Ishikawa (cell line): Measurements from ENCODE around the gene ZNF687.

Experiments used
- CEBPB ChIP-seq: IDR thresholded peaks from 2 replicates; pipeline ENCODE4 v1.6.1; 2012
- EGR1 ChIP-seq: IDR thresholded peaks from 2 replicates; pipeline ENCODE4 v1.6.1; 2012
- EP300 ChIP-seq: IDR thresholded peaks from 2 replicates; pipeline ENCODE4 v1.6.1; 2012; ENCODE audit warnings: borderline replicate concordance
- FOXM1 ChIP-seq: IDR thresholded peaks from 2 replicates; pipeline ENCODE4 v1.6.1; 2012; ENCODE audit warnings: low read depth, borderline replicate concordance
- MAX ChIP-seq: IDR thresholded peaks from 2 replicates; pipeline ENCODE4 v1.6.1; 2012
- NFIC ChIP-seq: IDR thresholded peaks from 2 replicates; pipeline ENCODE4 v1.6.1; 2012
- RAD21 ChIP-seq: IDR thresholded peaks from 2 replicates; pipeline ENCODE4 v1.6.1; 2012; ENCODE audit warnings: low read depth
- TAF1 ChIP-seq: IDR thresholded peaks from 2 replicates; pipeline ENCODE4 v1.6.1; 2012; ENCODE audit warnings: low read depth, mild to moderate bottlenecking
- TCF12 ChIP-seq: IDR thresholded peaks from 2 replicates; pipeline ENCODE4 v1.6.1; 2012; ENCODE audit warnings: low read depth
- TEAD4 ChIP-seq: IDR thresholded peaks from 2 replicates; pipeline ENCODE4 v1.6.1; 2012
- USF1 ChIP-seq: IDR thresholded peaks from 2 replicates; pipeline ENCODE4 v1.6.1; 2012
- YY1 ChIP-seq: IDR thresholded peaks from 2 replicates; pipeline ENCODE4 v1.6.1; 2012; ENCODE audit warnings: low read depth
- ZBTB7A ChIP-seq: IDR thresholded peaks from 2 replicates; pipeline ENCODE4 v1.6.1; 2012; ENCODE audit warnings: low read depth
- TF ChIP-seq, protein P1 (sequence below): IDR thresholded peaks from 2 replicates; pipeline ENCODE4 v1.6.1; 2012; ENCODE audit warnings: low read depth, mild to moderate bottlenecking

DNA sequence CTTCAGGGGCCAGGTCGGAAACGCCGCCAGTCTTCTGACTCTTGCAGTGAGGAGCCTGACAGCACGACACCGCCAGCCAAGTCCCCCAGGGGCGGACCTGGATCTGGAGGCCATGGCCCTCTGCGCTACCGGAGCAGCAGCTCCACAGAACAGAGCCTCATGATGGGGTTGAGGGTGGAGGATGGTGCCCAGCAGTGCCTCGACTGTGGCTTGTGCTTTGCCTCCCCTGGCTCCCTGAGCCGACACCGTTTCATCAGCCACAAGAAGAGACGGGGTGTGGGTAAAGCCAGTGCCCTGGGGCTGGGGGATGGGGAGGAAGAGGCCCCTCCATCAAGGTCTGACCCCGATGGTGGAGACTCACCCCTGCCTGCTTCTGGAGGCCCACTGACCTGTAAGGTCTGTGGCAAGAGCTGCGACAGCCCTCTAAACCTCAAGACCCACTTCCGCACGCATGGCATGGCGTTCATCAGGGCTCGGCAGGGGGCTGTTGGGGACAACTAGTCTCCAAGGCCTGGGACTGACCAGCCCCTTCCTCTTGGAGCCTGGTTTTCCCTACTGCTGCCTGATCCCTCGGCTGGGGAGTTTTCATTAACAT lies 8.7 kb downstream of the ZNF687 start:
- TF ChIP-seq YY1 (no peak), USF1 (no peak), EP300 (no peak), CEBPB (no peak), ZBTB7A (no peak), MAX (no peak), RAD21 (no peak), TCF12 (no peak), TEAD4 (no peak), TAF1 (no peak), FOXM1 (no peak), NFIC (no peak), EGR1 (no peak)
- TF ChIP-seq, protein P1, sequence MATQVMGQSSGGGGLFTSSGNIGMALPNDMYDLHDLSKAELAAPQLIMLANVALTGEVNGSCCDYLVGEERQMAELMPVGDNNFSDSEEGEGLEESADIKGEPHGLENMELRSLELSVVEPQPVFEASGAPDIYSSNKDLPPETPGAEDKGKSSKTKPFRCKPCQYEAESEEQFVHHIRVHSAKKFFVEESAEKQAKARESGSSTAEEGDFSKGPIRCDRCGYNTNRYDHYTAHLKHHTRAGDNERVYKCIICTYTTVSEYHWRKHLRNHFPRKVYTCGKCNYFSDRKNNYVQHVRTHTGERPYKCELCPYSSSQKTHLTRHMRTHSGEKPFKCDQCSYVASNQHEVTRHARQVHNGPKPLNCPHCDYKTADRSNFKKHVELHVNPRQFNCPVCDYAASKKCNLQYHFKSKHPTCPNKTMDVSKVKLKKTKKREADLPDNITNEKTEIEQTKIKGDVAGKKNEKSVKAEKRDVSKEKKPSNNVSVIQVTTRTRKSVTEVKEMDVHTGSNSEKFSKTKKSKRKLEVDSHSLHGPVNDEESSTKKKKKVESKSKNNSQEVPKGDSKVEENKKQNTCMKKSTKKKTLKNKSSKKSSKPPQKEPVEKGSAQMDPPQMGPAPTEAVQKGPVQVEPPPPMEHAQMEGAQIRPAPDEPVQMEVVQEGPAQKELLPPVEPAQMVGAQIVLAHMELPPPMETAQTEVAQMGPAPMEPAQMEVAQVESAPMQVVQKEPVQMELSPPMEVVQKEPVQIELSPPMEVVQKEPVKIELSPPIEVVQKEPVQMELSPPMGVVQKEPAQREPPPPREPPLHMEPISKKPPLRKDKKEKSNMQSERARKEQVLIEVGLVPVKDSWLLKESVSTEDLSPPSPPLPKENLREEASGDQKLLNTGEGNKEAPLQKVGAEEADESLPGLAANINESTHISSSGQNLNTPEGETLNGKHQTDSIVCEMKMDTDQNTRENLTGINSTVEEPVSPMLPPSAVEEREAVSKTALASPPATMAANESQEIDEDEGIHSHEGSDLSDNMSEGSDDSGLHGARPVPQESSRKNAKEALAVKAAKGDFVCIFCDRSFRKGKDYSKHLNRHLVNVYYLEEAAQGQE = no peak
